GM19238 (cell line): ENCODE results near the gene AASS.

Source experiments
- DNase-seq: peaks from one replicate; pipeline ENCODE4 v3.0.0; 2011; ENCODE audit warnings: low spot score; ENCODE audit not compliant: insufficient read length

AASS gene

DNA sequence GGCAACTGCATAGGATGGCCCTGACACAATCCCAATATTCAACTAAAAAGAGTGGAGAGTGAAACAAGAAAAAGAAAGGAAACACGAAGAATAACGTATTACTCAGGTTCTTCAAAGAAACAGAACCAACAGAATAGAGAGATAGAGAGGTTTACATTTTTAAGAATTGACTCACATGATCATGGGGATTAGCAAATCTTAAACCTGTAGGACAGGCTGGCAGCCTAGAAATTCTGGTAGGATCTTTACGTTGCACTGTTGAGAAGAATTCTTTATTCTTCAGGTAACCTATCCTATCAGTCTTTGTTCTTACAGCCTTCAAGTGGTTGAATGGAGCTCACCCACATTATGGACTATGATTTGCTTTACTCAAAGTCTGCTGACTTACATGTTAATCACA is 103.9 kb downstream of the AASS start:
- no peak for DNase-seq

DNA sequence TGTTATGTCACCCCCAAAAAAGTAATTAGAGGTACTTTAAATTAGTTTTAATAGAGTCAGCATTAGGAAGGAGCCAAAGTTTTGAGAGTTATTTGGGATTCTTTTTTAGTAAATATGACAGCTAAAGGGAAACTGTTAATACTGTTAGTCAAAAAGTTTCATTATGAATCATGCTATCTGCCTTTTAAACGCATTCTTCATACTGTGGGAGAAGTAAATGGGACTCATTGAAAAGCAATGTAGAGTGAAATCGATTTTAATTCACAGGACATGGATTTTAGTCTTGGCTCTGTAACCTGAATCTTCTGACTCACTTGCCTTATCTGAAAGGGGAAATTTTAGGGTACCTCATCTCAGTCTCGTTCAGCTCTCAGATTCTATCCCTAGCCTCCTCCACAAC is 105.1 kb downstream of the AASS start:
- no peak for DNase-seq

DNA sequence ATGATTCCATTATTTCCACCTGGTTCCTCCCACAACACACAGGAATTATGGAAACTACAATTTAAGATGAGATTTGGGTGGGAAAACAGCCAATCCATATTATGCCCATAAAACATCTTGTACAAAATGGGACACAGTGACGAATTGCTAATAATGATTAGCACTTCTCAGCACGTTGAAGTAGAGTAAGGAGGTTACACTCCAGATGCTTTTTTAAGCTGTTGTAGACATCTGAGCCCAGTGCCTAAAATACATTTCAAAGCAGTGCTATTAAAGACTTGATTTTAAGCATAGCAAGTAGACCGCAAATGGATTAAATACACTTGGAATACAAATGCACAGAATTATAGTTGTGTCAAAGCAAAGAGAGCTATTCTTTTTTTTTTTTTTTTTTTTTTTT is 105.9 kb downstream of the AASS start:
- DNase-seq, result no peak

DNA sequence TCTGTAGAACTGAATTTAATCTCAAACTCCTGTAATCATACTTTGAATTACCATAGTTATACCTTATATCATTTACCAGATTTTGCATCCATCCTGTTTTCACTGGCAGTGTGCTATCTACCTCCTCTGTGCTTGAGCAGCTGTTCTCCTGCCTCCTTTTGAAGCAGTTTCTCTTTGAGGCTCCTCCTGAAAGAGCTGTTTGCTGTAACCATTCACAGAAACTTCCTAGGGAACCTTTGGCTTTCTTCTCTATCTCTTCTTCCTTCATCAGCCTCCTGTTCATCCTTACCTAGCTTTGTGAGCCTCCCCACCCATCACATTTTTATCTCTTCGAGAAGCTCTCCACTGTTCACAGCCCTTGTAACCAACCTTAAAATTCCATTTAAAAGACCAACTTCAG is 108.2 kb downstream of the AASS start:
- no peak for DNase-seq

DNA sequence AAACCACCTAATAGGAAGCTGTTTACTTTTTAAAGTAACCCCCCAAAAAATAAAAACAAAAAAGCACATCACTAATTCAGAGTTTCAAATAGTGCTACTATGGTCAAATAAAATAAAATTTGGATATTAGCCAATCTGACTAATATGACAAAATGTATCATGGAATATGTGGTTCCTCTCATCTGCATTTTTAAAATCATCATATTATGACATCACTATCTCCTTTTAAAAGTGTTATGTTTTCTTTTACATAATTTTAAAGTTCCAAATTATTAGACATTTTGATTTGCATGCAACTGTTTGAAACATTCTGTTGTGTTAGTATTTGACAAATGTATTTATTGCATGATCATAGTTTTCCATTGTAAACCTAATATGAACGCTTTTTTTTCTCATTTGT is 110.4 kb downstream of the AASS start:
- no peak for DNase-seq

DNA sequence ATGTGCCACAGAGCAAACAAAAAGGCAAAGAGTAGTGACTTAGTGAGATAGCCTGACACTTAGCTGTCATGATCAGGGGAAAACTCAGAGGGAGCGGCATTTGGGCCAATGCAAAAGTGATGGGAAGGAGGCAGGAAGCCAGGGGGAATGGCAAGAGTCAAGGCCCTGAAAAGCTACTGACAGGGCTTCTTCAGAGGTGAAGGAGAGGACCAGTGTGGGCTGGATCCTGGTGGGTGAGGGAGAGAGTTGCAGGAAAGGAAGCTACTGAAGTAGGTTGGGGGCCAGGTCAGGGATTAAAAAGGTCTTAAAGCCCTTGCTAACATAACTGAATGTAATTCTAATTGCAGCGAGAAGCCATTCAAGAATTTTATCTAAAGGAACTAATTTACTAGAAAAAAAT is 117.0 kb downstream of the AASS start:
- DNase-seq, result no peak
